Left renal pelvis (tissue), 4 donors: ENCODE results near the gene SSMEM1. TPM values are rescaled to one million over a fixed set of nuclear protein-coding genes. Genes with fewer than 3 reads are reported as not detected.
"Not testable (repeated sequence)": the region's sequence is repeated elsewhere in the genome, so short reads cannot be mapped to it uniquely, and the experiment has no call there.

Experiments used
- DNase-seq, 4 donors: peaks; one replicate each; pipeline ENCODE4 v3.0.0-alpha.2; 2013; ENCODE audit warnings: low read depth in 4 of 4, low spot score in 3 of 4
- polyA plus RNA-seq, 4 donors: library from polyadenylated mRNA; unstranded; fragments of 120-200 nt; gene quantifications; one replicate each; pipeline ENCODE4 v1.2.1, GENCODE V29; 2013; ENCODE audit not compliant: insufficient read length in 4 of 4

The SSMEM1 gene
- polyA plus RNA-seq, 4 donors, result not detected

DNA sequence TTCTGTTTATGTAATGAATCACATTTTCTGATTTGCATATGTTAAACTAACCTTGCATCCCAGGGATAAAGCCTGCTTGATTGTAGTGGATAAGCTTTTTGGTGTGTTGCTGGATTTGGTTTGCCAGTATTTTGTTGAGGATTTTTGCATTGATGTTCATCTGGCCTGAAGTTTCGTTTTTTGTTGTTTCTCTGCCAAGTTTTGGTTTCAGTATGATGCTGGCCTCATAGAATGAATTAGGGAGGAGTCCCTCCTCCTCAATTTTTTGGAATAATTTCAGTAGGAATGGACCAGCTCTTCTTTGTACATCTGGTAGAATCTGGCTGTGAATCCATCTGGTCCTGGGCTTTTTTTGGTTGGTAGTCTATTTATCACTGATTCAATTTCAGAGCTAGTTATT lies 35.8 kb downstream of the SSMEM1 start:
- DNase-seq, result not testable (repeated sequence)

- DNase-seq, result not testable (repeated sequence)
These were observed 38.8 kb downstream of the SSMEM1 start for GRCh38 chr7:130246491-130246890.

GRCh38 chr7:130248842-130249241 lies 41.2 kb downstream of the SSMEM1 start:
- not testable (repeated sequence) for DNase-seq

GRCh38 chr7:130249626-130250025 lies 42.0 kb downstream of the SSMEM1 start:
- DNase-seq, result not testable (repeated sequence)

- DNase-seq, result no peak
These were observed 46.9 kb downstream of the SSMEM1 start for GRCh38 chr7:130254555-130254954.

- no peak for DNase-seq
These were observed 49.0 kb downstream of the SSMEM1 start for GRCh38 chr7:130256704-130257103.

- DNase-seq, result no peak
These were observed 50.9 kb downstream of the SSMEM1 start for GRCh38 chr7:130258494-130259078.

GRCh38 chr7:130262448-130262847 lies 54.8 kb downstream of the SSMEM1 start:
- no peak for DNase-seq

GRCh38 chr7:130263130-130263529 lies 55.5 kb downstream of the SSMEM1 start:
- no peak for DNase-seq

Other genes starting within 250 kb of the SSMEM1 start
- 10 to 100 TPM; 20.8 to 31.5 (median 29.9) TPM for gene ZC3HC1, start 156.5 kb upstream of the SSMEM1 start, polyA plus RNA-seq
- 10 to 100 TPM; 49.4 to 56.4 (median 53.5) TPM for gene KLHDC10, start 137.3 kb upstream of the SSMEM1 start, polyA plus RNA-seq
- gene TMEM209, start 2.5 kb upstream of the SSMEM1 start, polyA plus RNA-seq, result 10 to 100 TPM; 17.1 to 31.0 (median 28.8) TPM
- gene CPA2, start 59.0 kb downstream of the SSMEM1 start, polyA plus RNA-seq, result under 1 TPM; 0.34 to 0.90 (median 0.49) TPM
- gene CPA4, start 85.3 kb downstream of the SSMEM1 start, polyA plus RNA-seq, result 1 to 10 TPM in 1 of 4 donors, under 1 TPM in 3; 0.32 to 1.5 (median 0.36) TPM
- gene CPA5, start 137.0 kb downstream of the SSMEM1 start, polyA plus RNA-seq, result under 1 TPM in 2 of 4 donors, not detected in 2; 0.09 to 0.41 TPM
- 1 to 10 TPM; 1.6 to 3.1 (median 2.1) TPM for gene CPA1, start 172.6 kb downstream of the SSMEM1 start, polyA plus RNA-seq
- 10 to 100 TPM; 22.6 to 34.8 (median 28.3) TPM for gene CEP41, start 233.2 kb downstream of the SSMEM1 start, polyA plus RNA-seq